ENCODE data around the gene TSPO.

The TSPO gene

GRCh38 chr22:43169310-43170130 lies 18.2 kb downstream of the TSPO start:
- in situ Hi-C loops (cut with MboI; ENCODE audit: low pct_unique_long_range_greater_than_20kb, low sequenced_read_pairs, unreplicated experiment): no loop called here
- DNase-seq (ENCODE audit: low spot score): no peak
- no peak for TF ChIP-seq CTCF (IDR thresholded peaks at IDR 0.05; ENCODE audit: extremely low read depth, insufficient read depth, missing control alignments)

- no peak for DNase-seq (ENCODE audit: low spot score)
- in situ Hi-C loops (cut with MboI; ENCODE audit: low pct_unique_long_range_greater_than_20kb, low sequenced_read_pairs, unreplicated experiment): no loop called here
- no peak for TF ChIP-seq CTCF (IDR thresholded peaks at IDR 0.05; ENCODE audit: extremely low read depth, insufficient read depth, missing control alignments)
Measured at GRCh38 chr22:43170131-43170480, 18.7 kb downstream of the TSPO start.

- no peak for TF ChIP-seq CTCF (IDR thresholded peaks at IDR 0.05; ENCODE audit: extremely low read depth, insufficient read depth, missing control alignments)
- in situ Hi-C loops (cut with MboI; ENCODE audit: low pct_unique_long_range_greater_than_20kb, low sequenced_read_pairs, unreplicated experiment): no loop called here
- no peak for DNase-seq (ENCODE audit: low spot score)
Measured at GRCh38 chr22:43171019-43171491, 19.7 kb downstream of the TSPO start.

GRCh38 chr22:43171607-43172006 lies 20.2 kb downstream of the TSPO start:
- in situ Hi-C loops (cut with MboI; ENCODE audit: low pct_unique_long_range_greater_than_20kb, low sequenced_read_pairs, unreplicated experiment): no loop called here
- no peak for TF ChIP-seq CTCF (IDR thresholded peaks at IDR 0.05; ENCODE audit: extremely low read depth, insufficient read depth, missing control alignments)
- DNase-seq (ENCODE audit: low spot score): no peak

- no peak for TF ChIP-seq CTCF (IDR thresholded peaks at IDR 0.05; ENCODE audit: extremely low read depth, insufficient read depth, missing control alignments)
- in situ Hi-C loops (cut with MboI; ENCODE audit: low pct_unique_long_range_greater_than_20kb, low sequenced_read_pairs, unreplicated experiment): no loop called here
- no peak for DNase-seq (ENCODE audit: low spot score)
Measured at GRCh38 chr22:43172191-43172590, 20.8 kb downstream of the TSPO start.

- no peak for DNase-seq (ENCODE audit: low spot score)
- in situ Hi-C loops (cut with MboI; ENCODE audit: low pct_unique_long_range_greater_than_20kb, low sequenced_read_pairs, unreplicated experiment): no loop called here
- no peak for TF ChIP-seq CTCF (IDR thresholded peaks at IDR 0.05; ENCODE audit: extremely low read depth, insufficient read depth, missing control alignments)
Measured at GRCh38 chr22:43173566-43173965, 22.2 kb downstream of the TSPO start.
